Activated CD4-positive, alpha-beta T cell treated with anti-CD3 and anti-CD28 coated beads for 36 hours (primary cell): ENCODE data around the gene PTOV1. TPM values are rescaled to one million over a fixed set of nuclear protein-coding genes. Genes with fewer than 3 reads are reported as not detected.
A peak's percentile ranks its signal among the peaks of the same experiment; 100 is the strongest.

Experiments
- ATAC-seq: fragments of 200-7000 bp; cut with Tn5 transposase; one replicate; pipeline ENCODE4 v1.10.0; 2021; ENCODE audit warnings: mild to moderate bottlenecking, moderate library complexity
- CTCF ChIA-PET: fragments of 350-600 bp; sonication (Branson Sonifier 250); formaldehyde crosslinking; loops from one replicate; lab custom pipeline; 2021; ENCODE audit warnings: antibody characterized with exemption; lab: Charles Lee
- POLR2A ChIA-PET: fragments of 350-600 bp; sonication (Branson Sonifier 250); formaldehyde crosslinking; loops from one replicate; lab custom pipeline; 2021; ENCODE audit warnings: antibody characterized with exemption, inconsistent platforms; lab: Charles Lee
- DNase-seq: peaks from one replicate; pipeline ENCODE4 v3.0.0-alpha.2; 2020
- H3K27ac Mint-ChIP-seq: one replicate; pipeline ENCODE4 v1.8.0; 2021; ENCODE audit warnings: mixed read lengths
- H3K27me3 Mint-ChIP-seq: one replicate; pipeline ENCODE4 v1.8.0; 2021; ENCODE audit warnings: mixed read lengths
- H3K36me3 Mint-ChIP-seq: one replicate; pipeline ENCODE4 v1.8.0; 2021; ENCODE audit warnings: low read depth, mixed read lengths
- H3K4me1 Mint-ChIP-seq: one replicate; pipeline ENCODE4 v1.8.0; 2021; ENCODE audit warnings: mixed read lengths
- H3K4me3 Mint-ChIP-seq: one replicate; pipeline ENCODE4 v1.8.0; 2021; ENCODE audit warnings: mild to moderate bottlenecking, moderate library complexity, mixed read lengths
- H3K9me3 Mint-ChIP-seq: one replicate; pipeline ENCODE4 v1.8.0; 2021; ENCODE audit warnings: low read depth, mixed read lengths
- intact Hi-C, 2 experiments: fragments of 100-400 bp; cut with DNase I in 1 of 2; cut with micrococcal nuclease in 1 of 2; formaldehyde crosslinking; loops; one replicate each; pipeline versions ENCODE4 v1.14.2 to v1.15.1; 2022 to 2024; cut with DNase I, micrococcal nuclease
- total RNA-seq, 2 experiments: library from RNA; stranded (reverse); gene quantifications; one replicate each; pipeline ENCODE4 v1.2.3, GENCODE V29; 2021

The PTOV1 gene
- total RNA-seq, 2 experiments from 2014 or later: 76.9 to 104 TPM

DNA sequence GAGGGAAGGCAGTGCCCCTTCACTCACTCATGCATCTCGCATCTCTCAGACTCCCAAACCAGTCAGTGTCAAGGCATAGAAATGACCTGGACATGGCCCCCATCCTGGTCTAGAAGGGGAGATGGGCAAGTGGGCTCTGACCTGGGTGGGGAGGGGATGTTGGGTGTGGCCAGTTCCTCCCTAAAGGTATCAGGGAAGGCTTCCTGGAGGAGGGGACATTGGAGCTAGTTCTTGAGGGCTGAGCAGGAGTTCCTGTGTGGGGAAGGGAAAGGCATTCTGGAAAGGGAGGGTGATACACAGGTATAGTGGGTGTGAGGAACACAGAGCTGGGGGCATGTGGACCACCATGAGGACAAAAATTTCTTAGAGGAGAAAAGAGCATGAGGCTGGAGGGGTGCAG lies 41.8 kb downstream of the PTOV1 start:
- DNase-seq (no peak), ATAC-seq (no peak)
- intact Hi-C loops: loop anchor here in 1 of 2 experiments (5.0 kb wide), 1 partner anchor 35 kb away; the partner anchor contains the start of genes ATF5 and NUP62
- CTCF ChIA-PET: interaction anchor here (0.7 kb wide), 1 partner anchor 35 kb away, joined by 3 read pairs; no protein-coding TSS in a partner anchor
- Mint-ChIP-seq H3K4me3 (peak overlapping the region; percentile 37), H3K27me3 (no peaks in the 10 kb centered on the region), H3K27ac (no peak overlapping the region), H3K36me3 (peaks cover 13% of the 10 kb centered on the region), H3K9me3 (no peaks in the 10 kb centered on the region), H3K4me1 (peaks cover 44% of the 10 kb centered on the region)
- POLR2A ChIA-PET: no interaction called here

DNA sequence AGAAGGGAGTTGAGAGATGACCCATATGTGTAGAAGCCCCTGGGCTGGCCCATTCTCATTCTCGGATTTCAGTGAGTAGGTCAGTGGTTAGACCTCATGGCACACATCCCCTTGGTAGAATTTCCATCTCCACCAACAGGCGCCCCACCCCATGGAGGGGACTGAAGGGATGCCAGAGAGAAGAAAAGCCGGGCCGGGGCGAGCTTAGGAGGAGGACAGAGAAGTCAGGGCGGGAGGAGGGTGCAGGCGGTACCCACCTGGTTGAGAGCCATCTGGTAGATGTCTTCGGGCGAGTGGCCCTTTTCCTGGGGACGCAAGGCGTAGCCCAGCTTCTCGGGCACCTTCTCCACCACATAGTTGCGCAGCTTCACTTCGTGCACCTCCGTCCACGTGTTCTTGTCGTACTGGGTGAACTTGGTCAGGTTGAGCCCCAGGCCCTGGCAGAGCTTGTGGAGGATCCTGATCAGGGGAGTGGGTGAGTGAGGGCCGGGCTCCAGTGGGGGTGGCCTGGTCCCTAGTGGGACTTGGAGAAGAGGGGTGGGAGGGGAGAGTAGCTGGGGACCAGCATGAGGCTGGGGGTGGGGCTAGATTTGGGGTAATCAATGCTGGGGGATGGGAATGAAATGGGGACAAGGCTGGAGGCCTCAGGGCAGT lies 43.2 kb downstream of the PTOV1 start:
- H3K36me3 Mint-ChIP-seq: peaks cover 8% of the 10 kb centered on the region
- intact Hi-C loops: loop anchor here in 1 of 2 experiments (5.0 kb wide), 1 partner anchor 33 kb away; the partner anchor contains the start of genes ATF5 and NUP62
- ATAC-seq (no peak), DNase-seq (peak; percentile 32)
- ChIA-PET CTCF (interaction anchor here (1.3 kb wide), 1 partner anchor 17 kb away, joined by 3 read pairs; the partner anchor contains the start of genes AKT1S1 and TBC1D17), POLR2A (interaction anchor here (1.2 kb wide), 1 partner anchor 36 kb away, joined by 3 read pairs; the partner anchor contains the start of gene NUP62)
- peaks cover 55% of the 10 kb centered on the region for H3K4me1 Mint-ChIP-seq
- peak overlapping the region; percentile 70 for H3K4me3 Mint-ChIP-seq
- peak overlapping the region; percentile 80 for H3K27ac Mint-ChIP-seq
- H3K27me3 Mint-ChIP-seq: no peaks in the 10 kb centered on the region
- no peaks in the 10 kb centered on the region for H3K9me3 Mint-ChIP-seq

DNA sequence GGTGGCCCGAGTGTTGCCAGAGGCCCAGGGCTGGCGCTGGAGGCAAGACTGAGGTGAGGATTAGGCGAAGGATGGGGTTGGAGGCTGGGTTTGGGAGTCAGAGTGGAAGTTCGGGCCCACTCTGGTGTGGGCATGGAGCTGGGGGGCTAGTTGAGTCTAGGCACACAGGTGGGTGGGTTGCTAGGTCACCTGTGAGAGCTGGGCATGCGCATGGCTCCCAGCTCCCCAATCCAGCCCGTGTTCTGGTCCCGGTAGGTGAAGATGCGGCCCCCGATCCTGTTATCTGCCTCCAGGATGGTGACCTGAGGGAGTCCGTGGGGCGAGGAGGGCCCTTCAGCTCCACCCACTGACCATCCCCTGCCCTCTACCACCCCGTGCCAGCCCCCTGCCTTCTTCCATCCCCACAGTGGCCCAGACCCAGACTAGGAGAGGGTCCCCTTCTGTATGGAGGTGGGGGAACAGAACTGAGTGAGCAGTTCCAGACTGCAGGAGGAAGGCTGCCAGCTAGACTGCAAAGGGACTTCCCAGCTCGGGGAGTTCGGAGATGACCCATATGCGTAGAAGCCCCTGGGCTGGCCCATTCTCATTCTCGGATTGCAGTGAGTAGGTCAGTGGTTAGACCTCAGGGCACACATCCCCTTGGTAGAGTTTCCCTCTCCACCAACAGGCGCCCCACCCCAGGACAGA lies 44.1 kb downstream of the PTOV1 start:
- H3K4me3 Mint-ChIP-seq: peak overlapping the region; percentile 70
- H3K9me3 Mint-ChIP-seq: no peaks in the 10 kb centered on the region
- intact Hi-C loops: loop anchor here in 1 of 2 experiments (5.0 kb wide), 1 partner anchor 32 kb away; the partner anchor contains the start of genes ATF5 and NUP62
- peak overlapping the region; percentile 95 for H3K27ac Mint-ChIP-seq
- peaks cover 50% of the 10 kb centered on the region for H3K4me1 Mint-ChIP-seq
- peak; percentile 71 for DNase-seq
- peak; percentile 14 for ATAC-seq
- H3K27me3 Mint-ChIP-seq: no peaks in the 10 kb centered on the region
- CTCF ChIA-PET: interaction anchor here (0.5 to 1.3 kb wide), 2 partner anchors 18 to 221 kb away, joined by 3 read pairs; partner anchors contain the start of genes AKT1S1 and TBC1D17
- POLR2A ChIA-PET: interaction anchor here (0.6 to 1.2 kb wide), 2 partner anchors 35 to 1032 kb away, joined by 3 to 4 read pairs; partner anchors contain the start of gene NUP62
- H3K36me3 Mint-ChIP-seq: peaks cover 3% of the 10 kb centered on the region

DNA sequence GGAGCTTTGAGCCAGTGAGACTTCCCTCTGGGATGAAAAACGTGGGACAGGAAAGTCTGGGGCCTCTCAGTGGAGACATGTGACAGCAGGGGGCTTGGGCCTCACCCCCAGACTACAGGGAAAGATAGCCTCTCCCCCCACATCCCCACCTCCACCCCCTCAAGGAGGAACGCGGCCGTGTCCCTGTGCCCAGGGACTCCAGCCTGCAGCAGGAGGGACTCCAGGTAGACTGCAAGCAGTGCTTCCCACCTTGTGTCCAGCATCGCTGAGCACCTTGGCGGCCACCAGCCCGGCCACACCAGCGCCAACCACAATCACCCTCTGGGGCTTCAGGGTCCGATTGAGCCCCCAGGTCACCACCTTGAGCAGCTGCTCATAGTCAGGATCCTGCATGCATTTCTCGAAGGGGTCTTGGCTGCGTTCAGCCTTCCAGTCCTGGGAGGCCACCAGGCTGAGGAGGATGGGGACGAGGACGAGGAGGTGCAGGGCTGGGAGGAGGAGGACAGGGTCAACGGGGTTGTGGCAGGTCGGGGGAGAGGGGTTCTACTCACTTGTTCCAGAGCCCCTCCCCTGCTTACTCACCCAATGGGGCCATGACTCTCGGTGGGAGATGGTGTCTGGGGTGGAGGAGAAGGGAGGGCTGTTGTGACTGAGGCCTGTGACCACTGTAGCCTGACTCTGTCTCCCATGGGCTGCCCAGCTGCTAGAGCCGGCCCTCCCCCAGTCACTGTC lies 44.8 kb downstream of the PTOV1 start:
- ChIA-PET CTCF (interaction anchor here (0.5 kb wide), 1 partner anchor 222 kb away, joined by 3 read pairs; no protein-coding TSS in a partner anchor), POLR2A (interaction anchor here (0.6 to 2.9 kb wide), 3 partner anchors 33 to 1033 kb away, joined by 3 to 16 read pairs (median 4); partner anchors contain the start of genes ATF5 and NUP62)
- Mint-ChIP-seq H3K4me1 (peaks cover 47% of the 10 kb centered on the region), H3K36me3 (no peaks in the 10 kb centered on the region), H3K27me3 (no peaks in the 10 kb centered on the region), H3K4me3 (peak overlapping the region; percentile 70), H3K27ac (peak overlapping the region; percentile 95), H3K9me3 (no peaks in the 10 kb centered on the region)
- ATAC-seq (peak; percentile 5), DNase-seq (peak; percentile 59)
- intact Hi-C loops: loop anchor here in 1 of 2 experiments (2.0 kb wide), 1 partner anchor 19 kb away; the partner anchor contains the start of genes AKT1S1 and TBC1D17

DNA sequence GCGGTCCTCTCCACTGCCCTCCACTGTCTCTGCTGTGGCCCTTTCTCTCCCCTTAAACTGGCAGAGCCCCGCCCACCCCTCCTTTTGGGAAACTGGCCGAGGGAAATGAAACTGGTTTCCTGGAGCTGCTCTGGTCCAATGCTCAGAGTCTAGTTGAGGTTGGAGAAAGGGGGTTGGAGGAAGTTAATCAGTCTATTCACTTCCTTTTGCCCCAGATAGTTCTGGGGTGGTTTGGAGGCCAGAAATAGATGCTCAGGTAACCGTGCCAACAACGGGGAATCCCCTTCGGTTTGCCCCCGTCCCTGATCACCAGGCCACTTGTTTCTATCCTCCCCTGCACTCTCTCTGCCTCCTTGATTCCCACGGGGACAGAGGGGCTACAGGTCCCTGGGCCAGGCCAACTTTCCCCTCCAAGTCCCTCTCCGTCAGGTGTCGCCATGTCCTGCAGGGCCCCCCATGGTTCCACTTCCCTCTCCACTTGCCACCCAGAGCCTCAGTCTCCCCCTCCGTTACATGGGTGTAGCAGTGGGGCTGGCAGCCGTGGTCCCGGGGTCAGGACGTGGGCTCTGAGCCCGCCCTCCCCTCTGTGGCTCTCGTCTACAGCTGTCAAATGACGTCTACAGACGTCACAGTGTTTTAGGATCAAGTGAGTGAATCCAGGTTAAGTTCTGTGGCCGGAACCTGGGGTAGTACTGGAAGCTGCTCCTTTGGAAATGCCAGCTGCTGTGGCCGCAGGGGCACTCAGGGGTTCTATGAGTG lies 46.1 kb downstream of the PTOV1 start, which contains the start of gene IL4I1:
TSS of gene IL4I1 (minus strand) at position 25 of the 759 bp plus-strand sequence. CDS start 727 bp downstream, outside the sequence.
- Mint-ChIP-seq H3K4me1 (peaks cover 49% of the 10 kb centered on the region), H3K27ac (peak within 1 kb of the TSS; percentile 95), H3K9me3 (no peaks in the 10 kb centered on the region), H3K27me3 (no peaks in the 10 kb centered on the region), H3K36me3 (no peaks in the 10 kb centered on the region), H3K4me3 (peak within 1 kb of the TSS; percentile 70)
- ChIA-PET CTCF (interaction anchor here (0.6 to 0.9 kb wide), 3 partner anchors 9 to 779 kb away, joined by 3 read pairs; partner anchors contain the start of gene RCN3), POLR2A (interaction anchor here (1.4 to 2.9 kb wide), 3 partner anchors 14 to 32 kb away, joined by 3 to 20 read pairs (median 16); partner anchors contain the start of genes ATF5 and NUP62)
- DNase-seq (peak; percentile 79), ATAC-seq (peak; percentile 65)
- intact Hi-C loops: loop anchor here (1.0 to 2.0 kb wide), 6 partner anchors 14 to 128 kb away; partner anchors contain the start of genes AKT1S1 (in 2 of the 2), TBC1D17 (in 2 of the 2), ATF5 (in 1 of the 2) and NUP62 (in 1 of the 2)

DNA sequence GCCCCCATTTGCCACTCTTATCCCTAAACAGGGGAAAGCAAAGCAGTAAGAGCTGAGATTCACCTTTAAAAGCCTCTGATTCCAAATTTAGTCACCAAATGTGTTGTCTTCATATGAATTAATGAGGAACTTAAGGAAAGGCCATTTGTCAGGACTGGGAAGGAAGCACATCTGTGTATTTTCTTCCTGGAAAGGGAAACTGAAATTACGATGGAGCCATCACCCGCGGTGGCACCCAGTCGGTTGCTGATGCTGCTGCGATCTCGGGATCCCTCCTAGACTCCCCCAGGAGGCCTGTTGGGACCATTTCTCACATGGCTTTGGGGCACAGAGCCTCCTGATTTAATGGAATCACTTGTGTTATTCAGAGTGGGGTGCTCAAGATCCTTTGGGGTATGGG lies 53.2 kb downstream of the PTOV1 start:
- Mint-ChIP-seq H3K36me3 (peaks cover 25% of the 10 kb centered on the region), H3K27ac (no peak overlapping the region), H3K27me3 (no peaks in the 10 kb centered on the region), H3K4me3 (no peak overlapping the region), H3K4me1 (peaks cover 23% of the 10 kb centered on the region), H3K9me3 (no peaks in the 10 kb centered on the region)
- DNase-seq (no peak), ATAC-seq (no peak)
- CTCF ChIA-PET: interaction anchor here (0.6 to 1.2 kb wide), 2 partner anchors 25 to 98 kb away, joined by 3 read pairs; partner anchors contain the start of genes ATF5 and NUP62
- POLR2A ChIA-PET: no interaction called here
- intact Hi-C loops: no loop called here

DNA sequence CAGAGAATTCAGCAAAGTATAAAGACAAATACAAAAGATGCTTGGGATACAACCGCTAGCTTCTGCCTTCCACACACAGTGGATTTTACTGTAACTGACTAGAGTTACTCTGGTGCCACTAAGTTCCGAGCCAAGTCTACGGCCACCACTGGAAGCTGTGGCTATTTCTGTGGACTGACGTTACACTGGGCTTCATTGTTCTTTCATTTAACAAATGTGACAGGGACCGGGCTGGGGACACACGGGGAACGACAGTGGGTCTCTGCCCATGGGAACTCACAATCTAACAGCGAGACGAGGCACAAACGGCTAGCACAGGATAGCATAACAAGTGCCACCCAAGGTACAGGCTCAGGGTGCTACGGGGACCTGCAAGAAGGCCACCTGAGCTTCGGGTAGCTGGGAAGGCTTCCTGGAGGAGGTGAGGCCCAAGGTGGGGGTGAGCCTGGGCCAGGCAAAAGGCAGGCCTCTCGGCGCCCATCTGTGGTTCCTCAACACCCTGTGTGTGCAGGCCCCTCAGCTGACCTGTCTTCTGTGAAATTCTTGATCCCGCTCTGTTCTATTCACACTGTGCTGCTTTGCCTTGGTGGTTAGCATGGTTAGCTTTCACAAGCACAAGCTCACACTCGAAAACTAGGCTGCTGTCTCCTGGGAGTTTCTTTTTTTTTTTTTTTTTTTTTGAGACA lies 56.1 kb downstream of the PTOV1 start:
- DNase-seq: no peak
- ChIA-PET POLR2A (interaction anchor here (0.7 kb wide), 1 partner anchor 23 kb away, joined by 8 read pairs; no protein-coding TSS in a partner anchor), CTCF (interaction anchor here (1.0 to 1.1 kb wide), 2 partner anchors 8 to 9 kb away, joined by 3 to 4 read pairs; no protein-coding TSS in a partner anchor)
- no peak for ATAC-seq
- Mint-ChIP-seq H3K27ac (no peak overlapping the region), H3K4me3 (no peak overlapping the region), H3K27me3 (no peaks in the 10 kb centered on the region), H3K9me3 (no peaks in the 10 kb centered on the region), H3K36me3 (peaks cover 45% of the 10 kb centered on the region), H3K4me1 (peaks cover 36% of the 10 kb centered on the region)
- intact Hi-C loops: no loop called here

DNA sequence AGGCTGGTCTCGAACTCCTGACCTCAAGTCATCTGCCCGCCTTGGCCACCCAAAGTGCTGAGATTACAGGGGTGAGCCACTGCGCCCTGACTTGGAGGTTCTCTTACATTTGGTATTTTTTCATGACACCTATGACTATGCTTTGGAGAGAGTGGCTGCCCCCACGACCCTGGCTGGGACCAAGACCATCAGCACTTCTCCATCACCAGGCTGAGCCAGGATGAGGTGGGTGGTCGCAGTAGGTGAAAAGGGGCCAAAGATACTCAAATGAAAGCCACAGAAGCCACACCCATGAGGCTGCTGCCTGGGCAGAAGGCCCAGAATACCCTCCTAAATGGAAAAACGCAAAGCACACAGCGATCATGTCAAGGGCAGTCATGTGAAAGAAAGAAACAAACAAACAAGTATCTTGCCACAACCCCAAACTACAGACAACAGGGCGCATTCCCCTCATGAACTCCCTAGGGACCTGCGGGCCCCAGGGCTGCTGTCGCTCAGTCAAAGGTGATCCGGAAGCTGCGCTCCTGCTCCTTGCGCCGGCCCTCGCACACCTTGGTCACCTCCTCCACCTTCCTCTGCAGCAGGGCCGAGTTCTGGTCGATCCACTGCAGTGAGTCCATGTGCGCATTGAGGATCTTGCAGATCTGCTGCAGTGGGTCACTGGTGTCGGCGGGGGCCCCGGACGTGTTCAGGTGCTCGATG lies 56.9 kb downstream of the PTOV1 start:
- DNase-seq (no peak), ATAC-seq (no peak)
- ChIA-PET CTCF (interaction anchor here (0.6 kb wide), 1 partner anchor 31 kb away, joined by 3 read pairs; no protein-coding TSS in a partner anchor), POLR2A (no interaction called here)
- Mint-ChIP-seq H3K4me1 (peaks cover 45% of the 10 kb centered on the region), H3K36me3 (peaks cover 52% of the 10 kb centered on the region), H3K4me3 (no peak overlapping the region), H3K27ac (no peak overlapping the region), H3K9me3 (no peaks in the 10 kb centered on the region), H3K27me3 (no peaks in the 10 kb centered on the region)
- intact Hi-C loops: no loop called here
